Hematopoietic multipotent progenitor cell treated with erythropoietin and hydrocortisone succinate and interleukin-3 and kit ligand, for 15 days (in vitro differentiated cells): ENCODE data around the gene STMN1.

ENCODE experiments used
- DNase-seq: peaks from one replicate; pipeline ENCODE4 v3.0.0-alpha.2; 2015; ENCODE audit warnings: low spot score

STMN1 gene

DNA sequence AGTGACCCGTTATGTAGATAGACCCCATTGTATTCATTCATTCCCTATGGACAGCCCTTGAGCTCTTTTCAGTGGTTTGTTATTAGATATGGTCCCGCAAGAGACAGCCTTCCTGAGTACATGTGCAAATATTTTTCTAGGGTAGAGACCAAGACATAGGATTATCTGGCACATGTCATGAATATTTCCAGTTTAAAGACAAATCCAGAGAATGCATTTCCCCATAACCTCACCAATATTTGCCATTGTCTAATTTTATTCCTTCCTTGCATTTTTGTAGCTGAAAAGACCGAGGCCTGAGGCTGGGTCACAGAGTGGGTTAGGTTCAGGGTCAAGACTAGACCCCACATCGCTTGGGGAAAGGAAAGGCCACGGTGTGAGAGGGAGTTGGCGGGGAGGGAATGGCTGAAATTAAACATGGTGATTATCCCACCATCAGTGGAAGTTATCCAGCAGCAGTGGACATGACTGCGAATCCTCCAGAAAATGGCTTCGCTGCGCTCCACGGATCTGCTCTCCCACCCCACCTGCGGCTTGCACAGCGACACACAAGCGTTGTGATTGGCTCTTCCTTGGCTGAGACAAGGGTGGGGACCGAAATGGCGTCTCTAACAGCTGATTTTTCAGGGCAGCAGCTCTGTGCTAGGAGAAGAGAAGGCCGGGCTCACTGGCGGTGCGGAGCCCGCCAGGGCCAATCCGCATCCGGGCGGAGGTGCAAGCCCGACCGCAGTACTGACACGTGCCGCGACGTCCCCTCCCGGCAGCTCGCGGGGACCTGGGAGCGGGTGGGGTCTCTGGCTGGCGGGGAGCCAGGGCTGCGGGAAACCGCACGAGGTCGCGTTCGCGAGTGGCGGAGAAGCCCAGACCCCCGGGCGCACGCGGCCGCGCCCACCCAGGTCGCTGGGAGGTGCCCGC lies 16.1 kb upstream of the STMN1 start:
- peak; percentile 26 for DNase-seq

DNA sequence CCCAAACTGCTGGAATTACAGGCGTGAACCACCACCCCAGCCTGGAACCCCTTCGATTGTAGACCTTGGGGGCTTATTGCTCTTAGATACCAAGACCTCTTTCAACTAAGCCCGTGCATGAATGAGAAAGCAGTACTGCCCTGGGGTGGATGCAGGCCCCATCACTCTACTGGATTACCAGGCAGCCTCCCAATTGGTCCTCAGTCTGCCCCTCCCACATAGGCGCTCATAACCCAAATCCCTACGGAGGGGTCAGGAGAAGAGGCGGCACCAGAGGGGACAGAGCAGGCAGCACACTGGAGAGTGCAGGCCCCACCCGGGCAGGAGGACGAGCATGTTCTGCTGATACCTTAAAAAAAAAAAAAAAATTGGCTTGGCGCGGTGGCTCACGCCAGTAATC lies 12.4 kb upstream of the STMN1 start:
- DNase-seq: no peak

DNA sequence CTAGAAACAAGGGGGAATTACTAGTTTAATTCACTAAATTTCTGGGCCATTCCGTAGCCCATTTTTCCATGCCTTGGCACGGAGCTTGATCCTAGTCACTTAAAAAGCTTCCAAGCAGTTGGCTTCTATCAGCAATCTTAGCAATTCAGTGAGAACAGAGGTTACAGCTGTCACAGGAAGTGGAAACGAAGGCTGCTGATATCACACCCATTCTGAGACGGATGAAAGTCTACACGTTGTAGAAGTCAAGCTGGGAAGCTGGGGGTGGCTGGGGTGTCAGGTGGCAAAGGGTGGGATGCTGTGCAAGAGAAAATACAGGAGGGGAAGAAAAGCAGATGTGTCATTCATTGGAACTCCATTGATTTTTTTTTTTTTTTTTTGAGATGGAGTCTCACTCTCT lies 11.8 kb upstream of the STMN1 start:
- no peak for DNase-seq

DNA sequence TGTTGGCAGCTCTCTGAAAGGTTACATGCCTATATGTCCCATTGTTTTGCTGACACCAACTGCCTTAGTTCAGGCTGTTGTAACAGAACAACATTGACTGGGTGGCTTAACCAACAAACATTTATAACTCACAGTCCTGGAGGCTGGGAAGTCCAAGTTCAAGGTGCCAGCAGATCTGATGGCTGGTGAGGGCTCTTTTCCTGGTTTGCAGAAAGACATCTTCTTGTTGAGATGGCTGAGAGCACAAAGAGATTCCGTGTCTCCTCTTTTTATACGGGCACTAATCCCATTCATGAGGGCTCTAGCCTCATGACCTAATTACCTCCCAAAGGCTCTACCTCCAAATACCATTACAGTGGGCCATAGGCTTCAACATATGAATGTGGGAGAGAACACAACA lies 10.2 kb upstream of the STMN1 start:
- DNase-seq: no peak

DNA sequence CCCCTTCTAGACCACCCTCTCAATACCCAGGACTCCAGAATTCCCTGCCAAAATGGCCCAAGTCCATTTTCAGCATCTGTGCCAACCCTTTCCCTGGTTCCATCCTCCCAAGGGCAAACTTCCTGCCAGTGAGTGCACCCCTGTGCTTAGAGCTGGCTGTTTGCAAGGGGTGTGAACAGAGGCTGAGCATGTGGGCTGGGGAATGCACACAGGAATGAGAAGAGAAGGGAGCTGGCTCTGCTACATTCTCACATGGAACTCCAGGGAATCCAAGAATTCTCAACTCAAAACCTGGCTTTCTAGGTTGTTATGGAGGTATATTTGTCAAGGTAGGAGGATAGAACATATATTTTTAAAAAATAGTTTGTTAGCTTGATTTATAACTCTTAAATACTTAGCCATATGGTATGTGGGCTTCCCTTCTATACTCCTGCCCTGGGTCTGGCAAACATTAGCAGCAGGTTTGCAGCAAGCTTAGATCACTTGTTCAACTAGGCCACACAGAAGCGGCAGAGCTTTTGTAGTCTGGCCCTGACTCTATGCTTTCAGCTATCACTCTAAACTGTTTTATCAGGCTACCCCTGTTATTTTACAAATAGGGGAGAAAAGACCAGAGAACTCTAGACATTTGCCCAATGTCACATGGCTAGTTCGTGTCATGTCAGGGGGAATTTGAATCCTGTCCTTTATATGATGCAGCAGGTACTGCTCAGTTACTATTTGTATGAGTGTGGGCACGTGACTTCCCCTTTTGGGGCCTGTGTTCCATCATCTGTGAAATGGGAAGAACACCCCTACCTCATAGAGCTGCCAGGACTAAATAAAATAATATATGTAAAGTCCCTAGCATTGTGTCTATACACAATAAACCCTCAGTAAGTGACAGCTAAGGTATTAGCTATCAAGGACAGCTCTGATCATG lies 8.1 kb upstream of the STMN1 start:
- DNase-seq: no peak

DNA sequence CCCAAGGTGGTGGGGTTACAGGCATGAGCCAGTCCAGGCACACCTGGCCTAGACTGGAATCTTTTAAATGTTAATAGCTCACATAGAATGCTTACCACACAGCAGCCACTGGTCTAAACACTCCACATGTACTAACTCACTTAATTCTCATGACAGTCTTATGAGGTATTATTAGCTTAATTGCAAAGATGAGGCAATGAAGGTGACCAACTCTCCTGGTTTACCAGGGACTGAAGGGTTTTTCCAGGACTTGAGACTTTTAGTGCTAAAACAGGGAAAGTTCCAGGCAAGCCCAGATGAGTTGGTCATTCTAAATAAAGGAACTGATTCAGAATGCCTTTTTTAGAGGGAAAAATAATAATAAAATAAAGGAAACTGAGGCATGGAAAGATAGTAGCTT lies 7.0 kb upstream of the STMN1 start:
- no peak for DNase-seq

DNA sequence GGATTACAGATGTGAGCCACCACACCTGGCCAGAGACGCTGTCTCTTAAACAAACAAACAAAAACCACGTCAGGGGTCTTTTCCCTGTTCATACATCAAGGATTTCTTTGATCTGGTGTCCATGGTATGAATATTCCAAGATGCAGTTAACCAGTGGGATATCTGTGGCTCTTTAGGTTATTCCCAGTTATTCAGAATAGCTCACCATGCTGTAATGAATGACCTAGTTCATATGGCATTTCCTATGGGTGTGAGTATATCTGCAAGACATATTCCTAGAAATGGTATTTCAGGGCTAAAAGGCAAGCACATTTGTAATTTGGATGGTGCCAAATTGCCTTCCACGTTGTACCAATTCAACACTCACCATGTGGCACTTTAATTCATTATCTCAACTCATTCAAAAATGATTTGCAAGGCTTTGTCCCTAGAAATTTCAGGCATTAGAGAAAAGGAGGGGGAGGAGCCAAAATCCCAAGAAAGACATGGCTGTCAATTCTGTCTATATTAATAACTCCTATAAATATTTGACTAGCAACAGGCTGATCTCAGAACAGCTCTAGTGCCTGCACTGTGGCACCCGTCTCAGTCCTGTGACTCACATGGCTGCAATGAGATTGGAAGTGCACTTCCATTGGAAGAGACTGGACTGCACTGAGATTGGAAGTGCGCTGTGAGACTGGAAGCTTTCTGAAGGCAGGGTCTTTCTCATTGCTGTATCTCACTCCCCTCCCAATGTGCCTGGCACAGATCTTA lies 6.0 kb upstream of the STMN1 start:
- DNase-seq: no peak

DNA sequence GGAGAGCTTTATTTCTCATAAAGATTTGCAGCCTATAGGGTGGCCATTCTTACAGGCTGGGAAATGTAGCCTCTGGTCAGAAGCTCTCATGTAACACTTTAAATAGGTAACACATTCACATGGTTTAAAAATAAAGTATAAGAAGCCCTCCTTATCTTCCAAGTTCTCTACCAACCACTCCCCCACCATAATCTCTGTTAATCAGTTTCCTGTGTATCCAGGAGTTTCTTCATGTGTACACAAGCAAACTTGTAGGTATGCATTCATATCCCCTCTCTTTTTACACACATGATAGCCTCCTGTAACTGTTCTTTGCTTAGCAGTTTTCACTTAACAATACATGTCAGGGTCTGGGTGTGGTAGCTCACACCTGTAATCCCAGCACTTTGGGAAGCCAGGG lies 4.9 kb upstream of the STMN1 start:
- no peak for DNase-seq

DNA sequence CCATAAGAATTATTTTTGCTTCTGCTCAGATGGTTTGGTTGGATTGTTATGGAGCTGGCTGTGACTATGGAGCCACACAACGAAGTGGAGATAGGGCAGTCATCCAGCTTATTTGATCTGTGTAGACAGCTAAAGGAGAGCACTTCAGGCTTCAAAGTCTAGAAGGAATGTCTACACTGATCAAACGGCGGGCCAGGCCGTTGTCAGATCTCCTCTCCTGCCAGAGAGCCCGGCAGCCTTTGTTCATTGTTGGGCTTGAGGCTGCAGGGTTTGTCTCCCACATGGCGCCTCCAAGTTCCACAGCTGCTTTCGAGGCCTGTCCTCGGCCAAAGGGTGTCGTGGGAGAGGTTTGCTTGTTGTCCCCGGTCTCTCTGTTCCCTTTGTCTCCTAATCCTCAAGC lies 2.8 kb upstream of the STMN1 start:
- no peak for DNase-seq

DNA sequence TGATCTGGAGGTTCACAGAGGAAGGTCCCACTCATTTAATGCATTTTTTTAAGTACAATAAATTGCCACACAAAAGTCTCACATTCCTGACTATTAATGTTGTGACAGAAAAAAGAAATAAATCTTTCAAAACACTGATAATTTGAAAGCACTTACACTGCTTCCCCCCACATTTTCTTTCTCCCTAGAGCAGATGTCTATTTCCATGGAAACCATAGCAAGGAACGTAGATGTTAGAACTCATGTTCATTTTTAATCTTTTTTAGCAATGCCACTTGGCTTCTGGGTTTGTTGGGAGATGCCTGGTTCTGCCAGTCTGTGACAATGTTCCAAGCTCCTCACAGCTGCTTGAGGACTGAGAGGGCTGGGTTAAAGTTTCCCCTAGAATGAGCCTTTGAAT lies 1.9 kb upstream of the STMN1 start:
- DNase-seq: no peak

DNA sequence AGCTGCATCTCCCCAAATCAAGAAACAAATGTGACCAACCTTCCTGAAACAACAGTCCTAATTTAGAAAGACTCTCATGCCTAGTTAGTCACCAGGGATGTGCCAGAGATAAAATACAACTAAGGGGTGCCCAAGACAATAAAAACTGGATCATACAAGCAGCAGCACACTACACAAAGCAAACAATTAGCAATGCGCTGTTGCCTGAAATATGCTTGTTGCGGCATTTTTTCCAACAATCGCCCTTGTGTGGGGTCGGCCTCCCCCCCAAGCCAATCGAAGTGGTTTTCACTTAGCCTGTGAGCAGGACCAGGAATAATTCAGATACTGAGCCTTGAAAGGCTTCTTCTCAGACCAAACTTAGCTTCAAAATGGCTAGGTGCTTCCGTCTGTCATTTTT lies 1.4 kb upstream of the STMN1 start:
- no peak for DNase-seq

DNA sequence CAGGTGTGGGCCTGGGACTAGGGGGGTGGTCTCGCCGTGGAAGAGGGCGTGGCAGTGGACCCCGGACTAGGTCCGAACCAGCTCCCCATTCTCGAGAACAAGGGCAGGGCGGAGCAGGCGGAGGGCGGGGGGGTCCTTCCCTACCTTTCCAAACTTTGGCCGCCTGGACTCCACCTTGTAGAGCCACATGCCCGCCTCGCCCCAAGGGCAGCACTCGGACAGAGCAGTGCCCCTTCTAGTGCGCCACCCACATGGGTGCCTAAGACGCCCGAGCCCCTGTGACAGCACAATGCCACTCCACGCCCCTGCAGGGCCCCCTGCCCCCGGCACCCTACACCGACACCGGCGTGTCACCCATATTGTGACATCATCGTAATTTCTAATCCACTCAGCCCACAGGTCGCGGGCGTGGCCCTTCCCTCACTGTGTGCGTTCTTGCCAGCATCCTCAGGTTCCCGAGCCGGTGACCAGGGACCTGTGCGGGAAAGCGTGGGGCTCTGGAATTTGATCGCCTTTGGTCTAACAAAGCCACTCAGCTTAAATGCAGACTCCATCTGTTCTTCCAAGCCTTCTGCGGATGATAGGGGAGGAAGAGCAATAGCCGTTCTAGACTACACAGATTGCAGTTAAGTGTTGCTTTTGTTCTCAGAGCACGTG lies 553 bp upstream of the STMN1 start:
- DNase-seq: no peak

DNA sequence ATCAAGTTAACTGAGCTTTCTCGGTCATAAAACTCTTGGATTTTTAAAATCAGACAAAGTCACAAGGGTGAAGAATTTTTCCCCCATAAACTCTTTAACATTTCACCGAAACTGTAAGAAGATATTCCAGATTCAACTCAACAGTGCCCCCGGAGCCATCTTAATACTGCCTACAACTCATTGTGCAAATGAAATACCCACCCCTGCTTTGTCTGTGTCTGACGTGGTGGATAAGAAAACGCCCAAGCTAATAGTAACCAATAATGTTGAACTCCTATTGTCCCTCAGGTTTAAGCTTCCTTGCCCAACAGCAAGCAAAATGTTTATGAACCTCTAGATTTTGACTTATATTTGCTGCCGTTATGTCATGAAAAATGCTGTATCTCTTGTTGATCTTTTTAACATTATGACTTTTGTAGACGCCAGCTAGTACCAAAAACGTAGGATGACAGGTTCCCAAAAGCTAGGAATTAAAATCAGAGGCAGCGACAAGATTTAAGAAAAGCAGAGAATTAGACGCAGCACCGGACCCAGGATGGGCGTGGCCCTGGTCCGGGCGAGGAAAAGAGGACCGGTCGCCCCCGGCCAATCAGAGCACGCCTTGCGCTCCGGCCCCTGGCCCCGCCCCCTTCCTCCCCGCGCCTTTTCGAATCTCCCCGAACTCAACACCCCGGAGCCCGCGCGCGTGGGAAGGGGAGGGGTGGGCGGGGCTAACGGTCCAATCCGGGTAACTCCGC lies 1.1 kb downstream of the STMN1 start:
- DNase-seq: peak; percentile 88

DNA sequence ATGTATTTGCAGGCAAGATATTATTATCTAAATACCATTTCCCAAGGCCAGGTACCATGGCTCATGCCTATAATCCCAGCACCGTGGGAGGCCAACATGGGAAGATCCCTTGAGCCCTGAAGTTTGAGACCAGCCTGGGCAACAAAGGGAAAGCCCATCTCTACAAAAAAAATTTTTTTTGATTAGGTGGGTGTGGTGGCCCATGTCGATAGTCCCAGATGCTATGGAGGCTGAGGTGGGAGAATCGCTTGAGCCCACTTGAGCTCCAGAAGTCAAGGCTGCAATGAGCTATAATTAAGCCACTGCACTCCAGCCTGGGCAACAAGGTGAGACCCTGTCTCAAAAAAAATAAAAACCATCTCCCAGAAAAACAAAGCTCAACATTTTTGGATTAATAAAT lies 2.2 kb downstream of the STMN1 start:
- no peak for DNase-seq

DNA sequence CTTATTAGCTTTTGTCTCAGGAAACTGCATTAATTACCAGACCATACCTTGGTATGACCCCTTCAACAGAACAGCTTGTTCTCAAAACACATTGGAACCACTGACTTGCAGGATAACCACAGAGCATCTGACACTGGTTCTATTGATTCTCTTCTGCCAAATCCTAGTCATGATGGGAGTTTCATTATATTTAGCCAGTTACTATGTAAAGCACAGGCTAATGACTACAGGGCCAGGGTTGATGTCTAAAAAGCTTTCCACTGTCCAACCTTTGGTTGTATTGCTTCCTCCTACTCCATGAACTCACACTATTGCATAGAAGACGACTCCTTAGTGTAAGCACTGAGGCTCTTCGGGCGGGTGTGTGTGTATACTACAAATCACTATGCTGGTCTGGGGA lies 3.8 kb downstream of the STMN1 start:
- DNase-seq: no peak

DNA sequence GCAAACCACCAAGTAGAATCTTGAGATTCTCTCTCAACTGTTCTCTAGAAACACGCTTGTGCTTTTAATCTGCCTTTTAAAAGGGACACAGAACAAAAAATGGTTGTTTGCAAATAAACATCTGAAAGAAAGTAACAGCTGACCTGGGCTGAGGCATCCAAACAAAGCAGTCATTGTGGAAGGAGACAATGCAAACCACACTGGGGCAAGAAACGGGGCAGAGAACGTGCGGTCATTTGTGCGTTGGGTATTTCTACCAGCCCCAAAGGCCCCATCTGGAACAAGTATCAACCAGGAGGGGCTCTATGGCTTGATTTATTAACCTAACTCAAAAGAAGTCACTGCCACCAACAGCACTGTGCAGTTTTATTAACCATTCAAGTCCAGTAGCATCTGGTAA lies 6.0 kb downstream of the STMN1 start:
- no peak for DNase-seq

DNA sequence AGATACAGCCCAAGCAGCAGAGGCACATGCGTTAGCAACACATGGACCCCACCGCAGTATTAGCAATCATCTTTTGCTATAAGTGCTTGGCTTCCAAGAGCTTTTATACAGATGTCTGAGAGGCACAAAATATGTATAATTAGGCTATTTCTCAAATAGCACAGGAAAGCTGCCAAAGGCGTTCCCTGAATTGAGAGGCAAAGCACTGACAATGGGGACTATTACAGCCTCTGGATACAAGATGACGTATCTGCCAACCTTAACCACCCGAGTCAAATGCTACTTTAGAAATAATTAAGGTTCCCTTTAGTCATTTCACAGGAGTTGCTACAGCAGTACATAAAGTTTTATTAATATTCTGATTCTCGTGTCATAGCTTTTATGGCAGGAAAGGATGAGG lies 6.4 kb downstream of the STMN1 start:
- no peak for DNase-seq

DNA sequence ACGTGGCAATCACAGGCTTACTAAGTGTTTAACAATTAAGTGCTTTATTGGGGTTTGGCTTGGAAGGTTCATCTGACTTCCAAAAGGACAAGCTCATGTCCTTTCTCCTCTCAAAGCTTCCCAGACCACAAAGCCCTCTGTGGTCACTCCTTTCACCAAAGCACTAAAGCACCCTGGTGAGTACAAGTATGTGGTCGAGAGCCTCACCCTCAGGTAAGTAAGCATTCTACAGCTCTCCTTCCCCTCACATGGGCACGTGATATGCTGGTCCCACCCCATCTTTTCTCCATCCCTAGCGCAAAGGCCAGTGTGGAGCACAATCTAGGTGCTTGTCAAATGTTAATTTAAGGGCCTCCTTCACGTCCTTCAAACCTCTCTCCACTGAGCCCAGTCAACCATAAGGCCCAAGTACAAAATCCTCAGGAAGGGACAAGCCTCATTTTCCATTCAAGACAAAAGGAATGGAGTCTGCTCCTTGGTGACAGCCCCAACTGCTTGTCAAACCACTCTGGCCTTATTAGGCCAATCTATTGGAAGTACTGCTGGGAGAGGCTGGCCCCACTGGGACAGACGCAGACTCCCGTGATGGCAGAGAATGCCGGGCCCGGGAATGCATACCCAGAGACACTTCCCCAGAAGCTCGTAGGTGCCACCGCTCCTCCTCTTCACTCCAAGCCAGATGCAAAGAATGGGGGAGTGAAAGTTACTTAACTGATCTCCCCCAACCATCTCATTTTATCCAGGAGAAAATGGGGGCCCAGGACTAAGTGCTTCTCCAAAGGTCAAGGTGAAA lies 7.8 kb downstream of the STMN1 start:
- no peak for DNase-seq

DNA sequence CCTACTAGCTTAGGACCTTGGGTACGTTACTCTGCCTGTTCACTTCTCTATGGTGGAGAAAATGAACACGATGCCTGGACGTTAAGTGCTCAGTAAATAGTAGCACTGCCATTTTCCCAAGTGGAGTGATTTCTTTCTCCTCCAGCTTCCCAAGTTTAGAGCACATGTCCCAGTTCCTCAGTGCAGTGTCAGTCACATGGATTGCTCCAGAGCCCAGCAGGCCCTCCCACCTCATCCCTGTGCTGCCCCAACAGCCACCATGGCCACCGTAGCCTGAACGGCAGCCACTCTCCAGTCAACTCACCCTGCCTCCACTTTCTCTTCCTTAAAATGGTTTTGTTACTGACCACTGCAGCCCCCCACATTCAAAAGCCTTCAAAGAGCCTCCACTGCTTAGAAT lies 8.5 kb downstream of the STMN1 start:
- no peak for DNase-seq

DNA sequence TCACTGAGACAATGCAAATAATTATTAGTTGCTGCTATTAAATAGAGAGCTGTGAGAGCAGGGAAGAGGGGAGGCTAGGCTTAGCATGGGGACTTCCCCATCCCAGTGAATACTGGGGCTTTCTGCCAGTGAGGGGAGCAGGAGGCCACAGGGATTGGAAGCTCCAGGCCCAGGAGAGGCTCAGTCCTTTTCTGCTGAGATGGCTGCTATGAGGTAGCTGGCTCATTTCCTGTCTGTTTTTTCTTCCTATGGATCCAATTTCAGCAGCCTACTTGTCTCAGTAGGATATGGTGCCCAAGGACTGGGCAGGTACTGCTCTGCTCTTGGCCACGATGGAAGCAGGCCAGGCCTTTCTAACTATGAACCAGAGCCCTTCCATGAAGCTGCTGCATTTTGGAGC lies 10.0 kb downstream of the STMN1 start:
- no peak for DNase-seq
